Trophoblast cell (in vitro differentiated cells and primary cell): Measurements from ENCODE around the gene MARCHF4.
"Not testable (repeated sequence)": the region's sequence is repeated elsewhere in the genome, so short reads cannot be mapped to it uniquely, and the experiment has no call there.

Source experiments
- DNase-seq, 2 donors: peaks; one replicate each; pipeline ENCODE4 v3.0.0-alpha.2; 2016
- H2AFZ ChIP-seq: 2 replicates; pipeline ENCODE4 v1.6.1; 2013; ENCODE audit warnings: low read length, moderate library complexity, mild to moderate bottlenecking; ENCODE audit not compliant: insufficient read depth, poor library complexity
- H2AK5ac ChIP-seq: 2 replicates; pipeline ENCODE4 v1.6.1; 2013; ENCODE audit warnings: mild to moderate bottlenecking, low read length
- H2BK120ac ChIP-seq: 2 replicates; pipeline ENCODE4 v1.6.1; 2013; ENCODE audit warnings: low read length, mild to moderate bottlenecking, moderate library complexity; ENCODE audit not compliant: insufficient read depth, poor library complexity
- H2BK12ac ChIP-seq: 2 replicates; pipeline ENCODE4 v1.6.1; 2013; ENCODE audit warnings: mild to moderate bottlenecking, low read length, moderate library complexity
- H2BK5ac ChIP-seq: 2 replicates; pipeline ENCODE4 v1.6.1; 2013; ENCODE audit warnings: low read length, low read depth, moderate library complexity, mild to moderate bottlenecking; ENCODE audit not compliant: poor library complexity
- H3K14ac ChIP-seq: 2 replicates; pipeline ENCODE4 v1.6.1; 2013; ENCODE audit warnings: mild to moderate bottlenecking, low read length
- H3K18ac ChIP-seq: 2 replicates; pipeline ENCODE4 v1.6.1; 2013; ENCODE audit warnings: mild to moderate bottlenecking, low read length
- H3K23ac ChIP-seq: 2 replicates; pipeline ENCODE4 v1.6.1; 2013; ENCODE audit warnings: low read length
- H3K27ac ChIP-seq: 2 replicates; pipeline ENCODE4 v1.5.1; 2013; ENCODE audit warnings: low read depth, mild to moderate bottlenecking, inconsistent platforms, low read length, moderate library complexity
- H3K27me3 ChIP-seq: 2 replicates; pipeline ENCODE4 v1.6.1; 2013; ENCODE audit warnings: inconsistent platforms, mild to moderate bottlenecking, low read length, moderate library complexity; ENCODE audit not compliant: insufficient read depth
- H3K36me3 ChIP-seq, 2 experiments: 1 replicate in 1 of 2; 2 replicates in 1 of 2; pipeline ENCODE4 v1.6.1; 2013; ENCODE audit warnings: low read length in 2 of 2, mild to moderate bottlenecking in 2 of 2, moderate library complexity in 1 of 2; ENCODE audit not compliant: insufficient read depth in 2 of 2, control insufficient read depth in 1 of 2
- H3K4ac ChIP-seq: 2 replicates; pipeline ENCODE4 v1.6.1; 2013; ENCODE audit warnings: low read depth, mild to moderate bottlenecking, low read length, moderate library complexity
- H3K4me1 ChIP-seq, 2 experiments: 1 replicate in 1 of 2; 2 replicates in 1 of 2; pipeline ENCODE4 v1.6.1; 2013; ENCODE audit warnings: low read length in 2 of 2, mild to moderate bottlenecking in 2 of 2, moderate library complexity in 1 of 2; ENCODE audit not compliant: insufficient read depth in 2 of 2, control insufficient read depth in 1 of 2
- H3K4me2 ChIP-seq: 2 replicates; pipeline ENCODE4 v1.6.1; 2013; ENCODE audit warnings: inconsistent platforms, mild to moderate bottlenecking, low read length, moderate library complexity
- H3K4me3 ChIP-seq: 2 replicates; pipeline ENCODE4 v1.5.1; 2013; ENCODE audit warnings: mild to moderate bottlenecking, low read depth, low read length, inconsistent platforms
- H3K79me1 ChIP-seq: one replicate; pipeline ENCODE4 v1.6.1; 2013; ENCODE audit warnings: low read length
- H3K79me2 ChIP-seq: 2 replicates; pipeline ENCODE4 v1.6.1; 2013; ENCODE audit warnings: low read length, mild to moderate bottlenecking; ENCODE audit not compliant: control insufficient read depth, insufficient read depth, poor library complexity
- H3K9ac ChIP-seq: 2 replicates; pipeline ENCODE4 v1.6.1; 2013; ENCODE audit warnings: mild to moderate bottlenecking, low read length
- H3K9me3 ChIP-seq: 2 replicates; pipeline ENCODE4 v1.6.1; 2013; ENCODE audit warnings: low read depth, mild to moderate bottlenecking, control low read depth, inconsistent platforms, low read length; ENCODE audit not compliant: insufficient read depth
- H4K12ac ChIP-seq: 2 replicates; pipeline ENCODE4 v1.6.1; 2013; ENCODE audit warnings: low read depth, mild to moderate bottlenecking, low read length, moderate library complexity
- H4K8ac ChIP-seq: 2 replicates; pipeline ENCODE4 v1.6.1; 2013; ENCODE audit warnings: low read depth, mild to moderate bottlenecking, low read length, moderate library complexity
- H4K91ac ChIP-seq: one replicate; pipeline ENCODE4 v1.6.1; 2013; ENCODE audit warnings: low read depth, mild to moderate bottlenecking, low read length, moderate library complexity
- WGBS: extraction: QIAGEN DNeasy Blood & Tissue Kit; methylation state at CpG from one replicate; pipeline ENCODE4 v1.1.7; 2013; ENCODE audit warnings: missing lambda C conversion rate; ENCODE audit not compliant: insufficient read length, insufficient coverage; ENCODE audit errors: extremely low coverage; 5-methylcytosine and 5-hydroxymethylcytosine counted together

The MARCHF4 gene

GRCh38 chr2:216388046-216388884 lies 16.0 kb upstream of the MARCHF4 start:
- H3K14ac ChIP-seq = no peak overlapping the region
- H3K27ac ChIP-seq = no peak overlapping the region
- no peaks in the 10 kb centered on the region for H3K79me1 ChIP-seq
- no peak overlapping the region for H2AK5ac ChIP-seq
- H3K4me3 ChIP-seq = no peak overlapping the region
- no peak overlapping the region for H3K4ac ChIP-seq
- no peaks in the 10 kb centered on the region for H3K79me2 ChIP-seq
- H3K4me1 ChIP-seq = no peaks in the 10 kb centered on the region
- H3K27me3 ChIP-seq = no peaks in the 10 kb centered on the region
- H4K8ac ChIP-seq = no peak overlapping the region
- H3K23ac ChIP-seq = no peak overlapping the region
- no peak overlapping the region for H2BK12ac ChIP-seq
- no peak for DNase-seq
- no peak overlapping the region for H4K12ac ChIP-seq
- H3K18ac ChIP-seq = no peak overlapping the region
- H3K36me3 ChIP-seq = no peaks in the 10 kb centered on the region
- WGBS = no CpG with 5 or more reads among the region's 5 CpGs
- H3K4me2 ChIP-seq = no peak overlapping the region
- H2BK5ac ChIP-seq = no peak overlapping the region
- H3K9me3 ChIP-seq = no peaks in the 10 kb centered on the region
- H2AFZ ChIP-seq = no peak overlapping the region
- no peak overlapping the region for H2BK120ac ChIP-seq
- no peak overlapping the region for H3K9ac ChIP-seq
- H4K91ac ChIP-seq = no peak overlapping the region

GRCh38 chr2:216387262-216387661 lies 15.0 kb upstream of the MARCHF4 start:
- H3K9me3 ChIP-seq = no peaks in the 10 kb centered on the region
- no peak overlapping the region for H3K27ac ChIP-seq
- no peaks in the 10 kb centered on the region for H3K4me1 ChIP-seq
- no peak overlapping the region for H2BK12ac ChIP-seq
- H3K4ac ChIP-seq = no peak overlapping the region
- DNase-seq = no peak
- no CpG with 5 or more reads among the region's 2 CpGs for WGBS
- H3K14ac ChIP-seq = no peak overlapping the region
- H3K79me2 ChIP-seq = no peaks in the 10 kb centered on the region
- H4K12ac ChIP-seq = no peak overlapping the region
- no peak overlapping the region for H3K18ac ChIP-seq
- H2BK120ac ChIP-seq = no peak overlapping the region
- H3K4me3 ChIP-seq = no peak overlapping the region
- H2AK5ac ChIP-seq = no peak overlapping the region
- H4K91ac ChIP-seq = no peak overlapping the region
- no peak overlapping the region for H3K4me2 ChIP-seq
- no peak overlapping the region for H2BK5ac ChIP-seq
- no peak overlapping the region for H2AFZ ChIP-seq
- H3K27me3 ChIP-seq = no peaks in the 10 kb centered on the region
- no peak overlapping the region for H4K8ac ChIP-seq
- H3K79me1 ChIP-seq = no peaks in the 10 kb centered on the region
- no peak overlapping the region for H3K23ac ChIP-seq
- H3K9ac ChIP-seq = no peak overlapping the region
- no peaks in the 10 kb centered on the region for H3K36me3 ChIP-seq

- Histone ChIP-seq H3K9me3 (no peaks in the 10 kb centered on the region), H2BK12ac (no peak overlapping the region), H3K79me1 (no peaks in the 10 kb centered on the region), H3K36me3 (no peaks in the 10 kb centered on the region), H3K27ac (no peak overlapping the region), H3K27me3 (no peaks in the 10 kb centered on the region), H2AFZ (no peak overlapping the region), H3K79me2 (no peaks in the 10 kb centered on the region), H2BK5ac (no peak overlapping the region), H3K4me2 (no peak overlapping the region), H3K23ac (no peak overlapping the region), H3K4me1 (no peaks in the 10 kb centered on the region), H3K4ac (no peak overlapping the region), H4K91ac (no peak overlapping the region), H4K8ac (no peak overlapping the region), H3K14ac (no peak overlapping the region), H4K12ac (no peak overlapping the region), H3K18ac (no peak overlapping the region), H2AK5ac (no peak overlapping the region), H2BK120ac (no peak overlapping the region), H3K9ac (no peak overlapping the region), H3K4me3 (no peak overlapping the region)
- DNase-seq = no peak
- WGBS = no CpG with 5 or more reads among the region's 2 CpGs
These were observed 13.2 kb upstream of the MARCHF4 start for GRCh38 chr2:216385478-216385877.

- H4K8ac ChIP-seq, H3K79me2 ChIP-seq, H4K12ac ChIP-seq, H4K91ac ChIP-seq, DNase-seq, H3K18ac ChIP-seq, H3K14ac ChIP-seq, H3K27me3 ChIP-seq, H3K4me2 ChIP-seq, H2BK5ac ChIP-seq, H3K79me1 ChIP-seq, H2AK5ac ChIP-seq, H2AFZ ChIP-seq, H2BK12ac ChIP-seq, H3K23ac ChIP-seq, H3K4me1 ChIP-seq, H3K9ac ChIP-seq, H2BK120ac ChIP-seq, H3K4ac ChIP-seq, H3K4me3 ChIP-seq, H3K9me3 ChIP-seq, H3K27ac ChIP-seq, H3K36me3 ChIP-seq: not testable (repeated sequence)
- no CpG with 5 or more reads among the region's 2 CpGs for WGBS
These were observed 12.1 kb upstream of the MARCHF4 start for GRCh38 chr2:216384409-216384808.
